Epithelial cell of proximal tubule (primary cell): ENCODE results near the gene NXN. TPM values are rescaled to one million over a fixed set of nuclear protein-coding genes. Genes with fewer than 3 reads are reported as not detected.
"Not testable (repeated sequence)": the region's sequence is repeated elsewhere in the genome, so short reads cannot be mapped to it uniquely, and the experiment has no call there.

Experiments
- DNase-seq: peaks from one replicate; pipeline ENCODE4 v3.0.0-alpha.2; 2011; ENCODE audit warnings: low read depth
- H3K4me3 ChIP-seq: 2 replicates; pipeline ENCODE4 v1.5.1; 2011; ENCODE audit warnings: low read depth, mild to moderate bottlenecking, low read length
- CTCF ChIP-seq: conservative IDR thresholded peaks from 2 replicates; pipeline ENCODE4 v1.5.1; 2012; ENCODE audit warnings: low read depth, mild to moderate bottlenecking, low read length
- total RNA-seq: library from RNA; depleted of rRNA; stranded (reverse); fragments of >200 nt; gene quantifications from 2 replicates; pipeline ENCODE4 v1.2.3, GENCODE V29; 2015

NXN gene
- total RNA-seq, 1 donor from 2014 or later, result 31.1 TPM

GRCh38 chr17:774313-774584 is 205.3 kb downstream of the NXN start:
- no peak for TF ChIP-seq CTCF
- DNase-seq, result no peak
- no peak overlapping the region for H3K4me3 ChIP-seq

- DNase-seq, result no peak
- TF ChIP-seq CTCF, result no peak
- no peak overlapping the region for H3K4me3 ChIP-seq
These were observed 205.9 kb downstream of the NXN start for GRCh38 chr17:773467-774312.

- no peak overlapping the region for H3K4me3 ChIP-seq
- no peak for DNase-seq
- TF ChIP-seq CTCF, result no peak
These were observed 206.6 kb downstream of the NXN start for GRCh38 chr17:773016-773415.

- TF ChIP-seq CTCF, result no peak
- no peak overlapping the region for H3K4me3 ChIP-seq
- DNase-seq, result no peak
These were observed 212.5 kb downstream of the NXN start for GRCh38 chr17:767076-767475.

- no peak for TF ChIP-seq CTCF
- no peak overlapping the region for H3K4me3 ChIP-seq
- no peak for DNase-seq
These were observed 219.2 kb downstream of the NXN start for GRCh38 chr17:760371-760770.

- no peak overlapping the region for H3K4me3 ChIP-seq
- TF ChIP-seq CTCF, result no peak
- no peak for DNase-seq
These were observed 219.6 kb downstream of the NXN start for GRCh38 chr17:759964-760363.

- H3K4me3 ChIP-seq, DNase-seq: not testable (repeated sequence)
These were observed 223.5 kb downstream of the NXN start for GRCh38 chr17:756010-756567.

GRCh38 chr17:755319-755961 is 224.1 kb downstream of the NXN start:
- not testable (repeated sequence) for DNase-seq

More at GRCh38 chr17:755319-755961, 224.1 kb downstream of the NXN start:
- H3K4me3 ChIP-seq, result not testable (repeated sequence)
